IMR-90 (cell line): ENCODE measurements around the gene HSPA9. TPM values are rescaled to one million over a fixed set of nuclear protein-coding genes. Genes with fewer than 3 reads are reported as not detected.

ENCODE experiments used
- ATAC-seq: fragments of 200-7000 bp; cut with Tn5 transposase; 2 replicates; pipeline ENCODE4 v1.9.1; 2020; ENCODE audit warnings: low read depth, mild to moderate bottlenecking, moderate library complexity
- BruUV-seq: library from RNA; stranded (reverse); fragments of 400-500 nt; replicated peaks from 2 replicates; lab custom pipeline; 2021; lab: Mats Ljungman, UMichigan
- CTCF ChIA-PET: fragments of 300-600 bp; formaldehyde crosslinking; extraction: SDS; loops from one replicate; lab custom pipeline; 2021; ENCODE audit warnings: antibody characterized with exemption; lab: Yijun Ruan, JAX
- POLR2A ChIA-PET: fragments of 300-600 bp; sonication (Branson Sonifier 250); formaldehyde crosslinking; loops from one replicate; lab custom pipeline; 2022; ENCODE audit warnings: antibody characterized with exemption; ENCODE audit not compliant: unreplicated experiment; lab: Charles Lee
- DNase-seq: peaks from one replicate; pipeline ENCODE4 v3.0.0; 2013
- H2AFZ ChIP-seq: replicated peaks from 2 replicates; pipeline ENCODE3; 2013; ENCODE audit warnings: low read length, mild to moderate bottlenecking; ENCODE audit not compliant: poor library complexity
- H2AK5ac ChIP-seq: 2 replicates; pipeline ENCODE4 v1.6.1; 2013; ENCODE audit warnings: low read depth, low read length, inconsistent platforms
- H2AK9ac ChIP-seq: replicated peaks from 2 replicates; pipeline ENCODE3; 2013; ENCODE audit warnings: mild to moderate bottlenecking, low read depth, low read length, moderate library complexity; ENCODE audit not compliant: poor library complexity
- H2BK120ac ChIP-seq: 2 replicates; pipeline ENCODE4 v1.6.1; 2013; ENCODE audit warnings: low read depth, low read length, inconsistent platforms
- H2BK15ac ChIP-seq: 3 replicates; pipeline ENCODE4 v1.6.1; 2013; ENCODE audit warnings: low read depth, low read length, inconsistent platforms
- H2BK20ac ChIP-seq: 2 replicates; pipeline ENCODE4 v1.6.1; 2013; ENCODE audit warnings: low read depth, mild to moderate bottlenecking, inconsistent platforms, low read length, moderate library complexity
- H2BK5ac ChIP-seq: 2 replicates; pipeline ENCODE4 v1.6.1; 2013; ENCODE audit warnings: mild to moderate bottlenecking, low read depth, low read length, inconsistent platforms; ENCODE audit not compliant: poor library complexity, severe bottlenecking
- H3K14ac ChIP-seq: replicated peaks from 2 replicates; pipeline ENCODE4 v1.6.1; 2013; ENCODE audit warnings: low read depth, low read length, inconsistent platforms
- H3K18ac ChIP-seq: 2 replicates; pipeline ENCODE4 v1.6.1; 2013; ENCODE audit warnings: low read depth, low read length, control low read depth
- H3K23ac ChIP-seq: 2 replicates; pipeline ENCODE4 v1.6.1; 2013; ENCODE audit warnings: low read depth, low read length, inconsistent platforms
- H3K27ac ChIP-seq: 2 replicates; pipeline ENCODE4 v1.5.1; 2013; ENCODE audit warnings: mild to moderate bottlenecking, control low read depth, low read length; ENCODE audit not compliant: insufficient read depth
- H3K27me3 ChIP-seq: 2 replicates; pipeline ENCODE4 v1.6.1; 2013; ENCODE audit warnings: low read length; ENCODE audit not compliant: control insufficient read depth, insufficient read depth
- H3K36me3 ChIP-seq: 2 replicates; pipeline ENCODE4 v1.6.1; 2013; ENCODE audit warnings: low read length, mixed read lengths; ENCODE audit not compliant: control insufficient read depth, insufficient read depth
- H3K4ac ChIP-seq: 2 replicates; pipeline ENCODE4 v1.6.1; 2013; ENCODE audit warnings: low read depth, low read length, inconsistent platforms
- H3K4me1 ChIP-seq: 2 replicates; pipeline ENCODE4 v1.6.1; 2013; ENCODE audit warnings: low read length, mixed read lengths; ENCODE audit not compliant: control insufficient read depth, insufficient read depth
- H3K4me2 ChIP-seq: 2 replicates; pipeline ENCODE4 v1.6.1; 2013; ENCODE audit warnings: low read depth, mild to moderate bottlenecking, control low read depth, low read length, moderate library complexity
- H3K4me3 ChIP-seq: 2 replicates; pipeline ENCODE4 v1.5.1; 2013; ENCODE audit warnings: low read depth, mild to moderate bottlenecking, control low read depth, low read length, moderate library complexity; ENCODE audit not compliant: insufficient read depth
- H3K56ac ChIP-seq: 2 replicates; pipeline ENCODE4 v1.6.1; 2013; ENCODE audit warnings: low read length, inconsistent platforms; ENCODE audit not compliant: insufficient read depth; ENCODE audit errors: extremely low read depth
- H3K79me1 ChIP-seq, 2 experiments: 2 replicates each; pipeline ENCODE4 v1.6.1; 2013; ENCODE audit warnings: low read length in 2 of 2, inconsistent platforms in 1 of 2, low read depth in 1 of 2
- H3K9ac ChIP-seq: 2 replicates; pipeline ENCODE4 v1.6.1; 2013; ENCODE audit warnings: low read depth, low read length, control low read depth
- H3K9me1 ChIP-seq: 2 replicates; pipeline ENCODE4 v1.6.1; 2013; ENCODE audit warnings: low read length, inconsistent platforms; ENCODE audit not compliant: insufficient read depth
- H3K9me3 ChIP-seq: 2 replicates; pipeline ENCODE4 v1.6.1; 2013; ENCODE audit warnings: low read length; ENCODE audit not compliant: control insufficient read depth, insufficient read depth
- H4K20me1 ChIP-seq: 2 replicates; pipeline ENCODE4 v1.6.1; 2013; ENCODE audit warnings: low read length, inconsistent platforms; ENCODE audit not compliant: insufficient read depth
- H4K5ac ChIP-seq: 2 replicates; pipeline ENCODE4 v1.6.1; 2013; ENCODE audit warnings: mild to moderate bottlenecking, low read depth, low read length, control low read depth
- H4K8ac ChIP-seq, 2 experiments: 2 replicates each; pipeline ENCODE4 v1.6.1; 2013; ENCODE audit warnings: low read depth in 2 of 2, low read length in 2 of 2, control low read depth in 1 of 2, inconsistent platforms in 1 of 2
- H4K91ac ChIP-seq: 2 replicates; pipeline ENCODE4 v1.6.1; 2013; ENCODE audit warnings: low read depth, low read length, inconsistent platforms; ENCODE audit not compliant: insufficient read depth
- BHLHE40 ChIP-seq: fragments of 150-350 bp; IDR thresholded peaks from 2 replicates; pipeline ENCODE4 v1.6.1; 2016; ENCODE audit warnings: mild to moderate bottlenecking, low read depth, low read length
- CHD1 ChIP-seq: IDR thresholded peaks from 2 replicates; pipeline ENCODE4 v1.6.1; 2012; ENCODE audit warnings: low read depth, low read length, improper control_type of control experiment
- CTCF ChIP-seq: conservative IDR thresholded peaks from 2 replicates; pipeline ENCODE4 v1.5.1; 2012; ENCODE audit warnings: mild to moderate bottlenecking, low read depth, low read length, improper control_type of control experiment
- FOS ChIP-seq: fragments of 150-350 bp; IDR thresholded peaks from 2 replicates; pipeline ENCODE4 v1.6.1; 2016; ENCODE audit warnings: low read depth, low read length
- MAZ ChIP-seq: IDR thresholded peaks from 2 replicates; pipeline ENCODE4 v1.6.1; 2012; ENCODE audit warnings: low read depth, mild to moderate bottlenecking, low read length, improper control_type of control experiment, moderate library complexity, borderline replicate concordance
- NFE2L2 ChIP-seq: fragments of 150-350 bp; IDR thresholded peaks from 2 replicates; pipeline ENCODE4 v1.6.1; 2016; ENCODE audit warnings: low read depth, mild to moderate bottlenecking, low read length
- RAD21 ChIP-seq: IDR thresholded peaks from 2 replicates; pipeline ENCODE4 v1.6.1; 2012; ENCODE audit warnings: low read length, improper control_type of control experiment
- RCOR1 ChIP-seq: IDR thresholded peaks from 2 replicates; pipeline ENCODE4 v1.6.1; 2012; ENCODE audit warnings: mild to moderate bottlenecking, low read length, improper control_type of control experiment; ENCODE audit not compliant: insufficient replicate concordance
- RFX5 ChIP-seq: IDR thresholded peaks from 2 replicates; pipeline ENCODE4 v1.8.0; 2012; ENCODE audit warnings: low read depth, mild to moderate bottlenecking, low read length, moderate library complexity
- SMC3 ChIP-seq: fragments of 150-350 bp; IDR thresholded peaks from 2 replicates; pipeline ENCODE4 v1.6.1; 2016; ENCODE audit warnings: low read depth, mild to moderate bottlenecking, antibody characterized with exemption, low read length, moderate library complexity
- USF2 ChIP-seq: fragments of 150-350 bp; IDR thresholded peaks from 2 replicates; pipeline ENCODE4 v1.6.1; 2017; ENCODE audit warnings: mild to moderate bottlenecking, antibody characterized with exemption, low read length, low read depth
- WGBS, 2 experiments: methylation state at CpG; one replicate each; pipeline versions ENCODE4 v1.1.5 to v1.1.7; 2013; ENCODE audit warnings: missing lambda C conversion rate in 2 of 2; ENCODE audit not compliant: insufficient read length in 1 of 2; ENCODE audit errors: extremely low coverage in 2 of 2; 5-methylcytosine and 5-hydroxymethylcytosine counted together
- dilution Hi-C: fragments of 300-500 bp; cut with HindIII; formaldehyde crosslinking; loops from one replicate; pipeline ENCODE4 v1.14.3; 2018; ENCODE audit warnings: low sequenced_read_pairs; ENCODE audit not compliant: unreplicated experiment
- in situ Hi-C: fragments of 300-500 bp; cut with MboI; formaldehyde crosslinking; loops from 3 replicates; pipeline ENCODE4 v1.14.3; 2019; ENCODE audit warnings: low sequenced_read_pairs, inconsistent platforms, mixed read lengths
- intact Hi-C: fragments of 100-400 bp; cut with micrococcal nuclease; formaldehyde crosslinking; loops from 2 replicates; pipeline ENCODE4 v1.10.0; 2022
- polyA plus RNA-seq, 3 experiments: library from polyadenylated mRNA; depleted of rRNA; stranded (reverse); fragments of >200 nt; gene quantifications; 2 replicates each; pipeline ENCODE4 v1.2.3, GENCODE V29; 2012; ENCODE audit warnings: low replicate concordance in 1 of 3
- total RNA-seq: library from RNA; depleted of rRNA; stranded (reverse); fragments of >200 nt; gene quantifications from 2 replicates; pipeline ENCODE4 v1.2.3, GENCODE V29; 2012

Gene HSPA9
- total and polyA plus RNA-seq, 2 of the 4 experiments (the other 2 are of a cell fraction) = 157 to 472 TPM

DNA sequence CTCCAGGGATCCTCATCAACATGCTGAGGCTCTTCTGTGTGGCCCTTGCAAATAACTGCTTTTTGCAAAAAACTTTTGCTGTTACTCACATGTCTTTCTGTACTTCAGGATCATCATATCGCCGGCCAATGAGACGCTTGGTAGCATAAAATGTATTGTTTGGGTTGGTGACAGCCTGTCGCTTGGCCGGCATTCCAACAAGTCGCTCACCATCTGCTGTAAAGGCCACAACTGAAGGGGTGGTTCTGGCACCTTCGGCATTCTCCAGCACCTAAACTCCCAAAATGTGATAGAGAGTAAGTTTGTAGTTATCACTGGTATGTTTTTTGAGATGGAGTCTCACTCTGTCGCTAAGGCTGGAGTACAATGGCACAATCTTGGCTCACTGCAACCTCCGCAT is 4.3 kb downstream of the HSPA9 start:
- no peak overlapping the region for H3K56ac ChIP-seq
- H2AK9ac ChIP-seq = no peak overlapping the region
- no peak overlapping the region for H3K4me2 ChIP-seq
- intact Hi-C loops (no loop called here), dilution Hi-C loops (no loop called here), in situ Hi-C loops (loop anchor here (10.0 kb wide), 1 partner anchor 694 kb away; no protein-coding TSS in a partner anchor)
- peaks cover 43% of the 10 kb centered on the region for H4K20me1 ChIP-seq
- H2BK15ac ChIP-seq = no peak overlapping the region
- H2AFZ ChIP-seq = no peak overlapping the region
- H3K4me1 ChIP-seq = peaks cover 2% of the 10 kb centered on the region
- H3K14ac ChIP-seq = no peak overlapping the region
- no peak overlapping the region for H3K9ac ChIP-seq
- CTCF ChIA-PET = no interaction called here
- no peak overlapping the region for H3K23ac ChIP-seq
- H4K8ac ChIP-seq = no peak overlapping the region
- no peak overlapping the region for H4K91ac ChIP-seq
- peaks cover 39 to 60% of the 10 kb centered on the region in 2 experiments for H3K79me1 ChIP-seq
- H2BK120ac ChIP-seq = no peak overlapping the region
- BruUV-seq = no TSS peak
- WGBS, 2 experiments = 100% methylated on average over 3 of the region's 9 CpGs; no CpG with 5 or more reads in 1 of the 2 experiments
- no peak overlapping the region for H3K4me3 ChIP-seq
- H2BK5ac ChIP-seq = no peak overlapping the region
- H3K36me3 ChIP-seq = peaks cover 54% of the 10 kb centered on the region
- H2BK20ac ChIP-seq = no peak overlapping the region
- TF ChIP-seq CTCF (no peak), RFX5 (no peak), CHD1 (no peak), MAZ (no peak), RAD21 (no peak), USF2 (no peak), FOS (no peak), RCOR1 (no peak), BHLHE40 (no peak), NFE2L2 (no peak), SMC3 (no peak)
- H3K27me3 ChIP-seq = no peaks in the 10 kb centered on the region
- ATAC-seq = no peak
- no peaks in the 10 kb centered on the region for H3K9me3 ChIP-seq
- H2AK5ac ChIP-seq = no peak overlapping the region
- no peak overlapping the region for H4K5ac ChIP-seq
- H3K4ac ChIP-seq = no peak overlapping the region
- 0 out of 2 replicates have a peak, but pooled peaks cover 4% of the 10 kb centered on the region for H3K9me1 ChIP-seq
- H3K27ac ChIP-seq = no peak overlapping the region
- POLR2A ChIA-PET = no interaction called here
- no peak overlapping the region for H3K18ac ChIP-seq
- DNase-seq = no peak
